HTERT RPE-1 (cell line): Measurements from ENCODE around the gene NCBP2.

ENCODE experiments used
- in situ Hi-C: fragments of 300-500 bp; cut with MboI; formaldehyde crosslinking; loops from 4 replicates; pipeline ENCODE4 v1.14.3; 2020; ENCODE audit warnings: low sequenced_read_pairs

NCBP2 gene

GRCh38 chr3:196886144-196886543 is 56.2 kb downstream of the NCBP2 start:
- in situ Hi-C loops = no loop called here
